K562 (cell line): ENCODE measurements around the gene FGF14. TPM values are rescaled to one million over a fixed set of nuclear protein-coding genes. Genes with fewer than 3 reads are reported as not detected.

Experiments used
- ATAC-seq: fragments of 200-7000 bp; cut with Tn5 transposase; 3 replicates; pipeline ENCODE4 v1.9.1; 2020; ENCODE audit warnings: moderate library complexity
- BruUV-seq: library from RNA; stranded (reverse); fragments of 400-500 nt; replicated peaks from 2 replicates; lab custom pipeline; 2021; lab: Mats Ljungman, UMichigan
- CTCF ChIA-PET: fragments of 300-600 bp; formaldehyde crosslinking; extraction: SDS; loops from one replicate; lab custom pipeline; 2021; ENCODE audit warnings: low intra/inter-chr PET ratio; lab: Yijun Ruan, JAX
- POLR2A ChIA-PET: fragments of 300-600, 350-650 bp; sonication (Branson Sonifier 250); formaldehyde crosslinking; extraction: SDS; loops from one replicate; lab custom pipeline; 2021; ENCODE audit warnings: antibody characterized with exemption, inconsistent platforms; lab: Yijun Ruan, JAX
- DNase-seq, 4 experiments: peaks; one replicate each; pipeline versions ENCODE4 v3.0.0 to v3.0.0-alpha.2; 2011 to 2018; ENCODE audit warnings: low spot score in 3 of 4, mixed read lengths in 3 of 4; ENCODE audit errors: extremely low read depth in 1 of 4
- FAIRE-seq: peaks from 2 replicates; lab custom pipeline; 2011; peaks lifted over from hg19 to GRCh38; lab: Jason Lieb, UNC
- H2AFZ ChIP-seq: 2 replicates; pipeline ENCODE4 v1.6.0; 2011; ENCODE audit warnings: low read depth, low read length, control low read depth, inconsistent platforms
- H3K27ac ChIP-seq: fragments of 200-600 bp; 3 replicates; pipeline ENCODE4 v1.8.0; 2011; ENCODE audit warnings: low read depth, mild to moderate bottlenecking, control low read depth, inconsistent platforms, low read length, moderate library complexity, mixed read lengths; ENCODE audit errors: extremely low read depth
- H3K27me3 ChIP-seq, 2 experiments: fragments of 300-600 bp in 1 of 2; 2 replicates in 1 of 2; 3 replicates in 1 of 2; pipeline versions ENCODE4 v1.6.0 to v1.8.0; 2011; ENCODE audit warnings: inconsistent platforms in 2 of 2, low read length in 2 of 2, mild to moderate bottlenecking in 1 of 2, mixed read lengths in 1 of 2, moderate library complexity in 1 of 2; ENCODE audit not compliant: control insufficient read depth in 2 of 2, insufficient read depth in 2 of 2
- H3K36me3 ChIP-seq: fragments of 300-600 bp; 3 replicates; pipeline ENCODE4 v1.8.0; 2011; ENCODE audit warnings: mild to moderate bottlenecking, low read length, inconsistent platforms; ENCODE audit not compliant: control insufficient read depth, insufficient read depth
- H3K4me1 ChIP-seq, 2 experiments: fragments of 200-600 bp in 1 of 2; replicated peaks in 1 of 2; 2 replicates in 1 of 2; 3 replicates in 1 of 2; pipeline versions ENCODE4 v1.5.1 to v1.8.0; 2011; ENCODE audit warnings: inconsistent platforms in 2 of 2, low read length in 2 of 2, mild to moderate bottlenecking in 1 of 2, mixed read lengths in 1 of 2, moderate library complexity in 1 of 2; ENCODE audit not compliant: control insufficient read depth in 2 of 2, insufficient read depth in 2 of 2
- H3K4me2 ChIP-seq: 2 replicates; pipeline ENCODE4 v1.6.1; 2011; ENCODE audit warnings: low read length, control low read depth, inconsistent platforms, mixed read lengths; ENCODE audit not compliant: insufficient read depth
- H3K4me3 ChIP-seq: fragments of 200-600 bp; sonication (generic), shearing (Covaris generic); 2 replicates; pipeline ENCODE4 v1.5.1; 2016; ENCODE audit warnings: control low read depth, inconsistent platforms
- H3K79me2 ChIP-seq: fragments of 200-600 bp; 3 replicates; pipeline ENCODE4 v1.8.0; 2011; ENCODE audit warnings: low read length, inconsistent platforms; ENCODE audit not compliant: control insufficient read depth, insufficient read depth
- H3K9ac ChIP-seq, 2 experiments: 2 replicates each; pipeline versions ENCODE4 v1.6.0 to v1.6.1; 2011; ENCODE audit warnings: low read depth in 2 of 2, low read length in 2 of 2, control low read depth in 1 of 2, inconsistent platforms in 1 of 2, mild to moderate bottlenecking in 1 of 2, mixed read lengths in 1 of 2; ENCODE audit not compliant: insufficient read depth in 1 of 2
- H3K9me1 ChIP-seq: one replicate; pipeline ENCODE4 v1.6.0; 2011; ENCODE audit warnings: inconsistent platforms, mild to moderate bottlenecking, low read length, moderate library complexity; ENCODE audit not compliant: control insufficient read depth, insufficient read depth
- H3K9me3 ChIP-seq: replicated peaks from 2 replicates; pipeline ENCODE4 v1.5.1; 2011; ENCODE audit warnings: low read depth, low read length, inconsistent platforms; ENCODE audit not compliant: control insufficient read depth, insufficient read depth
- H4K20me1 ChIP-seq: replicated peaks from 2 replicates; pipeline ENCODE4 v1.6.1; 2011; ENCODE audit warnings: low read length, inconsistent platforms, mixed read lengths; ENCODE audit not compliant: control insufficient read depth, insufficient read depth
- FOXM1 ChIP-seq, 2 experiments: fragments of 450-650 bp in 1 of 2; sonication (generic) in 1 of 2; formaldehyde crosslinking in 1 of 2; IDR thresholded peaks; 2 replicates each; pipeline versions ENCODE4 v1.6.1 to v1.9.0; 2017 to 2022; ENCODE audit warnings: low read depth in 2 of 2, mild to moderate bottlenecking in 2 of 2, missing genetic modification reagents in 1 of 2, moderate library complexity in 1 of 2
- HDAC1 ChIP-seq, 2 experiments: fragments of 450-650 bp; IDR thresholded peaks; 2 replicates each; pipeline ENCODE4 v1.6.1; 2016 to 2017; ENCODE audit warnings: inconsistent platforms in 1 of 2, mild to moderate bottlenecking in 1 of 2, moderate library complexity in 1 of 2
- HDAC3 ChIP-seq: fragments of 450-650 bp; IDR thresholded peaks from 2 replicates; pipeline ENCODE4 v1.6.1; 2018; ENCODE audit warnings: borderline replicate concordance, mild to moderate bottlenecking, moderate library complexity; ENCODE audit not compliant: partially characterized antibody
- HDGF ChIP-seq: fragments of 450-650 bp; IDR thresholded peaks from 2 replicates; pipeline ENCODE4 v1.6.1; 2016
- HMG20B ChIP-seq: fragments of 250-450 bp; sonication (Bioruptor Pico); IDR thresholded peaks from 2 replicates; pipeline ENCODE4 v1.5.0; 2021; ENCODE audit warnings: mild to moderate bottlenecking
- MAFF ChIP-seq: IDR thresholded peaks from 2 replicates; pipeline ENCODE4 v1.6.1; 2012; ENCODE audit warnings: low read length, improper control_type of control experiment
- MCM2 ChIP-seq: fragments of 450-650 bp; IDR thresholded peaks from 2 replicates; pipeline ENCODE4 v1.6.1; 2017; ENCODE audit warnings: low read depth, mild to moderate bottlenecking
- MCM7 ChIP-seq, 2 experiments: fragments of 450-650 bp; IDR thresholded peaks; 2 replicates each; pipeline ENCODE4 v1.6.1; 2016 to 2018
- RCOR1 ChIP-seq, 2 experiments: IDR thresholded peaks; 2 replicates each; pipeline ENCODE4 v1.6.1; 2012; ENCODE audit warnings: low read depth in 2 of 2, low read length in 2 of 2, borderline replicate concordance in 1 of 2, improper control_type of control experiment in 1 of 2
- SMARCA5 ChIP-seq: fragments of 450-650 bp; IDR thresholded peaks from 2 replicates; pipeline ENCODE4 v1.6.1; 2016
- ZHX1 ChIP-seq: fragments of 150-350 bp; conservative IDR thresholded peaks from 2 replicates; pipeline ENCODE4 v1.6.1; 2014; ENCODE audit warnings: low read length
- ZNF431 ChIP-seq: sonication (generic); formaldehyde crosslinking; IDR thresholded peaks from 2 replicates; pipeline ENCODE4 v1.8.0; 2022; ENCODE audit warnings: mild to moderate bottlenecking, missing genetic modification reagents
- in situ Hi-C: fragments of 300-500 bp; cut with MboI; formaldehyde crosslinking; loops from 4 replicates; pipeline ENCODE4 v1.15.0; 2018; ENCODE audit warnings: inconsistent platforms, mixed read lengths
- intact Hi-C: fragments of 100-400 bp; cut with micrococcal nuclease; formaldehyde crosslinking; loops from 2 replicates; pipeline ENCODE4 v1.14.2; 2022
- polyA plus RNA-seq, 8 experiments: library from polyadenylated mRNA; depleted of rRNA in 4 of 8; stranded (reverse) in 5 of 8; unstranded in 3 of 8; fragments of >200 nt; fragmentation: Nextera tagmentation in 2 of 8; fragmentation: Illumina TruSeq in 1 of 8; extraction: Ambion mirVana in 2 of 8; extraction: Trizol in 1 of 8; gene quantifications; 2 replicates each; pipeline versions ENCODE4 v1.2.1 to v1.2.3, GENCODE V29; 2011 to 2014; ENCODE audit warnings: inconsistent platforms in 1 of 8, missing spikeins in 1 of 8
- total RNA-seq, 7 experiments: library from RNA; depleted of rRNA in 6 of 7; stranded (reverse); fragments of >200 nt in 6 of 7; fragmentation: Illumina TruSeq in 2 of 7; extraction: Trizol in 2 of 7; gene quantifications; 2 replicates each; pipeline versions ENCODE4 v1.2.1 to v1.2.3, GENCODE V29; 2011 to 2021; ENCODE audit warnings: low replicate concordance in 1 of 7
- TF ChIP-seq, protein P1 (sequence below): fragments of 150-350 bp; IDR thresholded peaks from 2 replicates; pipeline ENCODE4 v1.6.1; 2014; ENCODE audit warnings: low read depth, mild to moderate bottlenecking, low read length, borderline replicate concordance
- TF ChIP-seq, protein P2 (sequence below): fragments of 250-450 bp; sonication (Bioruptor Pico); IDR thresholded peaks from 2 replicates; pipeline ENCODE4 v1.5.0; 2021
- TF ChIP-seq, protein P3 (sequence below): sonication (generic); formaldehyde crosslinking; IDR thresholded peaks from 2 replicates; pipeline ENCODE4 v1.8.0; 2022; ENCODE audit warnings: mild to moderate bottlenecking, missing genetic modification reagents

The FGF14 gene
- total and polyA plus RNA-seq, 9 of the 15 experiments (the other 6 are each of a cell fraction or from before 2014, with no cell fraction given): not detected

DNA sequence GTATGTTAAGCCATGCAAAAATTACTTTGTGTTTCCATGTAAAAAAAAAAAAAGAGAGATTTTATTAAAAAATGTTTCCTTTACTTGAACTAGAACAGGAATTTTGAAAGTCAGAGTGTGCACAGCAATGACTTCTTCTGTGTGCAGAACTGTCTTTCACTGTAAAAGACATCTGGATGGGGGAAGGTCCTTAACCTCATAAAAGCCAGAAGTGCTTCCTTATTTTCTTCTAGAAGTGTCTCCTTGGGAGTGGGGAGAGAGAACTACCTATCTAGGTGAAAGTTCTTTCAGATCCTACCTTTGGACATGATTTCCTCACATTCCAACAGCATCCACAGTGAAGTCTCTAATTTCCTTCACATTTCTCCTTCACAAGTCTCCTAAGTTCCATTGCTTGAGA is 360.3 kb downstream of the FGF14 start:
- Histone ChIP-seq H4K20me1 (no peaks in the 10 kb centered on the region), H3K4me3 (no peak overlapping the region), H3K79me2 (no peaks in the 10 kb centered on the region), H3K4me1 (no peaks in the 10 kb centered on the region), H3K4me2 (no peak overlapping the region), H3K9ac (no peak overlapping the region), H2AFZ (no peak overlapping the region), H3K27ac (no peak overlapping the region), H3K27me3 (no peaks in the 10 kb centered on the region), H3K9me1 (no peaks in the 10 kb centered on the region), H3K9me3 (no peaks in the 10 kb centered on the region), H3K36me3 (no peaks in the 10 kb centered on the region)
- ATAC-seq: no peak
- ChIA-PET POLR2A (no interaction called here), CTCF (no interaction called here)
- intact Hi-C loops: no loop called here
- in situ Hi-C loops: no loop called here
- no peak for TF ChIP-seq ZHX1
- TF ChIP-seq, protein P1, sequence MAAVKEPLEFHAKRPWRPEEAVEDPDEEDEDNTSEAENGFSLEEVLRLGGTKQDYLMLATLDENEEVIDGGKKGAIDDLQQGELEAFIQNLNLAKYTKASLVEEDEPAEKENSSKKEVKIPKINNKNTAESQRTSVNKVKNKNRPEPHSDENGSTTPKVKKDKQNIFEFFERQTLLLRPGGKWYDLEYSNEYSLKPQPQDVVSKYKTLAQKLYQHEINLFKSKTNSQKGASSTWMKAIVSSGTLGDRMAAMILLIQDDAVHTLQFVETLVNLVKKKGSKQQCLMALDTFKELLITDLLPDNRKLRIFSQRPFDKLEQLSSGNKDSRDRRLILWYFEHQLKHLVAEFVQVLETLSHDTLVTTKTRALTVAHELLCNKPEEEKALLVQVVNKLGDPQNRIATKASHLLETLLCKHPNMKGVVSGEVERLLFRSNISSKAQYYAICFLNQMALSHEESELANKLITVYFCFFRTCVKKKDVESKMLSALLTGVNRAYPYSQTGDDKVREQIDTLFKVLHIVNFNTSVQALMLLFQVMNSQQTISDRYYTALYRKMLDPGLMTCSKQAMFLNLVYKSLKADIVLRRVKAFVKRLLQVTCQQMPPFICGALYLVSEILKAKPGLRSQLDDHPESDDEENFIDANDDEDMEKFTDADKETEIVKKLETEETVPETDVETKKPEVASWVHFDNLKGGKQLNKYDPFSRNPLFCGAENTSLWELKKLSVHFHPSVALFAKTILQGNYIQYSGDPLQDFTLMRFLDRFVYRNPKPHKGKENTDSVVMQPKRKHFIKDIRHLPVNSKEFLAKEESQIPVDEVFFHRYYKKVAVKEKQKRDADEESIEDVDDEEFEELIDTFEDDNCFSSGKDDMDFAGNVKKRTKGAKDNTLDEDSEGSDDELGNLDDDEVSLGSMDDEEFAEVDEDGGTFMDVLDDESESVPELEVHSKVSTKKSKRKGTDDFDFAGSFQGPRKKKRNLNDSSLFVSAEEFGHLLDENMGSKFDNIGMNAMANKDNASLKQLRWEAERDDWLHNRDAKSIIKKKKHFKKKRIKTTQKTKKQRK: no peak
- no peak for TF ChIP-seq MAFF
- no peak for TF ChIP-seq SMARCA5
- TF ChIP-seq MCM7 (IDR thresholded peaks at IDR 0.05): no peak
- TF ChIP-seq, protein P2, sequence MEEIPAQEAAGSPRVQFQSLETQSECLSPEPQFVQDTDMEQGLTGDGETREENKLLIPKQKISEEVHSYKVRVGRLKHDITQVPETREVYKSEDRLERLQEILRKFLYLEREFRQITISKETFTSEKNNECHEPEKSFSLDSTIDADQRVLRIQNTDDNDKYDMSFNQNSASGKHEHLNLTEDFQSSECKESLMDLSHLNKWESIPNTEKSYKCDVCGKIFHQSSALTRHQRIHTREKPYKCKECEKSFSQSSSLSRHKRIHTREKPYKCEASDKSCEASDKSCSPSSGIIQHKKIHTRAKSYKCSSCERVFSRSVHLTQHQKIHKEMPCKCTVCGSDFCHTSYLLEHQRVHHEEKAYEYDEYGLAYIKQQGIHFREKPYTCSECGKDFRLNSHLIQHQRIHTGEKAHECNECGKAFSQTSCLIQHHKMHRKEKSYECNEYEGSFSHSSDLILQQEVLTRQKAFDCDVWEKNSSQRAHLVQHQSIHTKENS: no peak
- no peak for TF ChIP-seq HDAC3
- TF ChIP-seq, protein P3, sequence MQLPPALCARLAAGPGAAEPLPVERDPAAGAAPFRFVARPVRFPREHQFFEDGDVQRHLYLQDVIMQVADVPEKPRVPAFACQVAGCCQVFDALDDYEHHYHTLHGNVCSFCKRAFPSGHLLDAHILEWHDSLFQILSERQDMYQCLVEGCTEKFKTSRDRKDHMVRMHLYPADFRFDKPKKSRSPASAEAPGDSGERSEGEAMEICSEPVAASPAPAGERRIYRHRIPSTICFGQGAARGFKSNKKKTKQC: no peak
- TF ChIP-seq ZNF431 (CRISPR knock-in tag): no peak
- TF ChIP-seq HMG20B (CRISPR knock-in tag): no peak
- no peak for TF ChIP-seq MCM2
- no peak for TF ChIP-seq FOXM1 (IDR thresholded peaks at IDR 0.05; ENCODE audit: low read depth)
- TF ChIP-seq FOXM1 (CRISPR knock-in tag; IDR thresholded peaks at IDR 0.05; ENCODE audit: low read depth): no peak
- TF ChIP-seq HDGF: no peak
- TF ChIP-seq RCOR1 (IDR thresholded peaks at IDR 0.05; ENCODE audit: borderline replicate concordance in 1 of 2, low read depth in 2 of 2, low read length in 2 of 2): no peak
- no peak for TF ChIP-seq HDAC1 (IDR thresholded peaks at IDR 0.05)
- no peak for DNase-seq
- FAIRE-seq: no peak
- BruUV-seq: no TSS peak
